ENCODE results near the gene GYG2. TPM values are rescaled to one million over a fixed set of nuclear protein-coding genes. Genes with fewer than 3 reads are reported as not detected.
A peak's percentile ranks its signal among the peaks of the same experiment; 100 is the strongest.

Gene GYG2
- total and polyA plus RNA-seq, 2 of the 8 experiments (the other 6 are each of a cell fraction or from before 2014, with no cell fraction given) = 52.8 to 65.3 TPM

GRCh38 chrX:2928583-2929434, 100.1 kb downstream of the GYG2 start, which contains the start of gene ARSD (continued):
- TF ChIP-seq, protein P1, sequence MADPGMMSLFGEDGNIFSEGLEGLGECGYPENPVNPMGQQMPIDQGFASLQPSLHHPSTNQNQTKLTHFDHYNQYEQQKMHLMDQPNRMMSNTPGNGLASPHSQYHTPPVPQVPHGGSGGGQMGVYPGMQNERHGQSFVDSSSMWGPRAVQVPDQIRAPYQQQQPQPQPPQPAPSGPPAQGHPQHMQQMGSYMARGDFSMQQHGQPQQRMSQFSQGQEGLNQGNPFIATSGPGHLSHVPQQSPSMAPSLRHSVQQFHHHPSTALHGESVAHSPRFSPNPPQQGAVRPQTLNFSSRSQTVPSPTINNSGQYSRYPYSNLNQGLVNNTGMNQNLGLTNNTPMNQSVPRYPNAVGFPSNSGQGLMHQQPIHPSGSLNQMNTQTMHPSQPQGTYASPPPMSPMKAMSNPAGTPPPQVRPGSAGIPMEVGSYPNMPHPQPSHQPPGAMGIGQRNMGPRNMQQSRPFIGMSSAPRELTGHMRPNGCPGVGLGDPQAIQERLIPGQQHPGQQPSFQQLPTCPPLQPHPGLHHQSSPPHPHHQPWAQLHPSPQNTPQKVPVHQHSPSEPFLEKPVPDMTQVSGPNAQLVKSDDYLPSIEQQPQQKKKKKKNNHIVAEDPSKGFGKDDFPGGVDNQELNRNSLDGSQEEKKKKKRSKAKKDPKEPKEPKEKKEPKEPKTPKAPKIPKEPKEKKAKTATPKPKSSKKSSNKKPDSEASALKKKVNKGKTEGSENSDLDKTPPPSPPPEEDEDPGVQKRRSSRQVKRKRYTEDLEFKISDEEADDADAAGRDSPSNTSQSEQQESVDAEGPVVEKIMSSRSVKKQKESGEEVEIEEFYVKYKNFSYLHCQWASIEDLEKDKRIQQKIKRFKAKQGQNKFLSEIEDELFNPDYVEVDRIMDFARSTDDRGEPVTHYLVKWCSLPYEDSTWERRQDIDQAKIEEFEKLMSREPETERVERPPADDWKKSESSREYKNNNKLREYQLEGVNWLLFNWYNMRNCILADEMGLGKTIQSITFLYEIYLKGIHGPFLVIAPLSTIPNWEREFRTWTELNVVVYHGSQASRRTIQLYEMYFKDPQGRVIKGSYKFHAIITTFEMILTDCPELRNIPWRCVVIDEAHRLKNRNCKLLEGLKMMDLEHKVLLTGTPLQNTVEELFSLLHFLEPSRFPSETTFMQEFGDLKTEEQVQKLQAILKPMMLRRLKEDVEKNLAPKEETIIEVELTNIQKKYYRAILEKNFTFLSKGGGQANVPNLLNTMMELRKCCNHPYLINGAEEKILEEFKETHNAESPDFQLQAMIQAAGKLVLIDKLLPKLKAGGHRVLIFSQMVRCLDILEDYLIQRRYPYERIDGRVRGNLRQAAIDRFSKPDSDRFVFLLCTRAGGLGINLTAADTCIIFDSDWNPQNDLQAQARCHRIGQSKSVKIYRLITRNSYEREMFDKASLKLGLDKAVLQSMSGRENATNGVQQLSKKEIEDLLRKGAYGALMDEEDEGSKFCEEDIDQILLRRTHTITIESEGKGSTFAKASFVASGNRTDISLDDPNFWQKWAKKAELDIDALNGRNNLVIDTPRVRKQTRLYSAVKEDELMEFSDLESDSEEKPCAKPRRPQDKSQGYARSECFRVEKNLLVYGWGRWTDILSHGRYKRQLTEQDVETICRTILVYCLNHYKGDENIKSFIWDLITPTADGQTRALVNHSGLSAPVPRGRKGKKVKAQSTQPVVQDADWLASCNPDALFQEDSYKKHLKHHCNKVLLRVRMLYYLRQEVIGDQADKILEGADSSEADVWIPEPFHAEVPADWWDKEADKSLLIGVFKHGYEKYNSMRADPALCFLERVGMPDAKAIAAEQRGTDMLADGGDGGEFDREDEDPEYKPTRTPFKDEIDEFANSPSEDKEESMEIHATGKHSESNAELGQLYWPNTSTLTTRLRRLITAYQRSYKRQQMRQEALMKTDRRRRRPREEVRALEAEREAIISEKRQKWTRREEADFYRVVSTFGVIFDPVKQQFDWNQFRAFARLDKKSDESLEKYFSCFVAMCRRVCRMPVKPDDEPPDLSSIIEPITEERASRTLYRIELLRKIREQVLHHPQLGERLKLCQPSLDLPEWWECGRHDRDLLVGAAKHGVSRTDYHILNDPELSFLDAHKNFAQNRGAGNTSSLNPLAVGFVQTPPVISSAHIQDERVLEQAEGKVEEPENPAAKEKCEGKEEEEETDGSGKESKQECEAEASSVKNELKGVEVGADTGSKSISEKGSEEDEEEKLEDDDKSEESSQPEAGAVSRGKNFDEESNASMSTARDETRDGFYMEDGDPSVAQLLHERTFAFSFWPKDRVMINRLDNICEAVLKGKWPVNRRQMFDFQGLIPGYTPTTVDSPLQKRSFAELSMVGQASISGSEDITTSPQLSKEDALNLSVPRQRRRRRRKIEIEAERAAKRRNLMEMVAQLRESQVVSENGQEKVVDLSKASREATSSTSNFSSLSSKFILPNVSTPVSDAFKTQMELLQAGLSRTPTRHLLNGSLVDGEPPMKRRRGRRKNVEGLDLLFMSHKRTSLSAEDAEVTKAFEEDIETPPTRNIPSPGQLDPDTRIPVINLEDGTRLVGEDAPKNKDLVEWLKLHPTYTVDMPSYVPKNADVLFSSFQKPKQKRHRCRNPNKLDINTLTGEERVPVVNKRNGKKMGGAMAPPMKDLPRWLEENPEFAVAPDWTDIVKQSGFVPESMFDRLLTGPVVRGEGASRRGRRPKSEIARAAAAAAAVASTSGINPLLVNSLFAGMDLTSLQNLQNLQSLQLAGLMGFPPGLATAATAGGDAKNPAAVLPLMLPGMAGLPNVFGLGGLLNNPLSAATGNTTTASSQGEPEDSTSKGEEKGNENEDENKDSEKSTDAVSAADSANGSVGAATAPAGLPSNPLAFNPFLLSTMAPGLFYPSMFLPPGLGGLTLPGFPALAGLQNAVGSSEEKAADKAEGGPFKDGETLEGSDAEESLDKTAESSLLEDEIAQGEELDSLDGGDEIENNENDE (IDR thresholded peaks at IDR 0.05; ENCODE audit: insufficient replicate concordance, low read length) = no peak
- TF ChIP-seq PHF8 (conservative IDR thresholded peaks at IDR 0.05; ENCODE audit: low read depth, low read length) = peak; percentile 64
- TF ChIP-seq TEAD4 (IDR thresholded peaks at IDR 0.05; ENCODE audit: low read depth, low read length) = no peak
- no peak for TF ChIP-seq KDM1A (IDR thresholded peaks at IDR 0.05; ENCODE audit: borderline replicate concordance, low read length)
- TF ChIP-seq CREB1 (IDR thresholded peaks at IDR 0.05) = peak; percentile 37; the same call in 1 of the 2 replicates
- TF ChIP-seq, protein P2, sequence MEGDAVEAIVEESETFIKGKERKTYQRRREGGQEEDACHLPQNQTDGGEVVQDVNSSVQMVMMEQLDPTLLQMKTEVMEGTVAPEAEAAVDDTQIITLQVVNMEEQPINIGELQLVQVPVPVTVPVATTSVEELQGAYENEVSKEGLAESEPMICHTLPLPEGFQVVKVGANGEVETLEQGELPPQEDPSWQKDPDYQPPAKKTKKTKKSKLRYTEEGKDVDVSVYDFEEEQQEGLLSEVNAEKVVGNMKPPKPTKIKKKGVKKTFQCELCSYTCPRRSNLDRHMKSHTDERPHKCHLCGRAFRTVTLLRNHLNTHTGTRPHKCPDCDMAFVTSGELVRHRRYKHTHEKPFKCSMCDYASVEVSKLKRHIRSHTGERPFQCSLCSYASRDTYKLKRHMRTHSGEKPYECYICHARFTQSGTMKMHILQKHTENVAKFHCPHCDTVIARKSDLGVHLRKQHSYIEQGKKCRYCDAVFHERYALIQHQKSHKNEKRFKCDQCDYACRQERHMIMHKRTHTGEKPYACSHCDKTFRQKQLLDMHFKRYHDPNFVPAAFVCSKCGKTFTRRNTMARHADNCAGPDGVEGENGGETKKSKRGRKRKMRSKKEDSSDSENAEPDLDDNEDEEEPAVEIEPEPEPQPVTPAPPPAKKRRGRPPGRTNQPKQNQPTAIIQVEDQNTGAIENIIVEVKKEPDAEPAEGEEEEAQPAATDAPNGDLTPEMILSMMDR (IDR thresholded peaks at IDR 0.05; ENCODE audit: control extremely low read depth in 1 of 3, insufficient read depth in 1 of 3, low read depth in 1 of 3, low read length in 3 of 3) = no peak
- TF ChIP-seq TAF1 (IDR thresholded peaks at IDR 0.05; ENCODE audit: low read depth, low read length) = peak; percentile 25; the same call in 1 of the 2 replicates
